ENCODE data around the gene CHMP4A. TPM values are rescaled to one million over a fixed set of nuclear protein-coding genes. Genes with fewer than 3 reads are reported as not detected.

The CHMP4A gene
- polyA plus RNA-seq, 1 donor: 92.5 TPM

GRCh38 chr14:24194873-24195185 is 18.5 kb downstream of the CHMP4A start:
- Histone ChIP-seq H3K4me1 (ENCODE audit: control insufficient read depth, insufficient read depth, low read length) (peaks cover 30% of the 10 kb centered on the region), H3K4me3 (ENCODE audit: low read length) (peak overlapping the region; percentile 96), H3K36me3 (ENCODE audit: control insufficient read depth, insufficient read depth, low read length) (peaks cover 27% of the 10 kb centered on the region), H3K9me3 (ENCODE audit: control insufficient read depth, low read depth, low read length) (peaks cover 6% of the 10 kb centered on the region), H3K27ac (ENCODE audit: low read length) (peak overlapping the region; percentile 80), H3K27me3 (ENCODE audit: control insufficient read depth, insufficient read depth, low read length) (no peaks in the 10 kb centered on the region)
- DNase-seq: no peak
- 70% methylated on average over 2 of the region's 8 CpGs for WGBS (ENCODE audit: insufficient coverage, low lambda C conversion rate)

- H3K36me3 ChIP-seq (ENCODE audit: control insufficient read depth, insufficient read depth, low read length): peaks cover 31% of the 10 kb centered on the region
- peak overlapping the region; percentile 96 for H3K4me3 ChIP-seq (ENCODE audit: low read length)
- no peaks in the 10 kb centered on the region for H3K27me3 ChIP-seq (ENCODE audit: control insufficient read depth, insufficient read depth, low read length)
- DNase-seq: no peak
- H3K27ac ChIP-seq (ENCODE audit: low read length): peak overlapping the region; percentile 80
- H3K4me1 ChIP-seq (ENCODE audit: control insufficient read depth, insufficient read depth, low read length): peaks cover 30% of the 10 kb centered on the region
- 100% methylated on average over 1 of the region's 7 CpGs for WGBS (ENCODE audit: insufficient coverage, low lambda C conversion rate)
- peaks cover 6% of the 10 kb centered on the region for H3K9me3 ChIP-seq (ENCODE audit: control insufficient read depth, low read depth, low read length)
Measured at GRCh38 chr14:24194186-24194872, 19.0 kb downstream of the CHMP4A start.

GRCh38 chr14:24192933-24193332 is 20.4 kb downstream of the CHMP4A start:
- Histone ChIP-seq H3K4me1 (ENCODE audit: control insufficient read depth, insufficient read depth, low read length) (peaks cover 20% of the 10 kb centered on the region), H3K27me3 (ENCODE audit: control insufficient read depth, insufficient read depth, low read length) (no peaks in the 10 kb centered on the region), H3K9me3 (ENCODE audit: control insufficient read depth, low read depth, low read length) (peaks cover 9% of the 10 kb centered on the region), H3K4me3 (ENCODE audit: low read length) (no peak overlapping the region), H3K36me3 (ENCODE audit: control insufficient read depth, insufficient read depth, low read length) (peaks cover 31% of the 10 kb centered on the region), H3K27ac (ENCODE audit: low read length) (no peak overlapping the region)
- DNase-seq: no peak
- WGBS (ENCODE audit: insufficient coverage, low lambda C conversion rate): no CpG with 5 or more reads among the region's 15 CpGs

GRCh38 chr14:24190416-24190815 is 22.9 kb downstream of the CHMP4A start:
- Histone ChIP-seq H3K36me3 (ENCODE audit: control insufficient read depth, insufficient read depth, low read length) (peaks cover 52% of the 10 kb centered on the region), H3K27ac (ENCODE audit: low read length) (no peak overlapping the region), H3K27me3 (ENCODE audit: control insufficient read depth, insufficient read depth, low read length) (no peaks in the 10 kb centered on the region), H3K4me1 (ENCODE audit: control insufficient read depth, insufficient read depth, low read length) (peaks cover 18% of the 10 kb centered on the region), H3K4me3 (ENCODE audit: low read length) (no peak overlapping the region), H3K9me3 (ENCODE audit: control insufficient read depth, low read depth, low read length) (peaks cover 6% of the 10 kb centered on the region)
- no peak for DNase-seq
- no CpG with 5 or more reads among the region's 10 CpGs for WGBS (ENCODE audit: insufficient coverage, low lambda C conversion rate)

- no peak overlapping the region for H3K27ac ChIP-seq (ENCODE audit: low read length)
- H3K36me3 ChIP-seq (ENCODE audit: control insufficient read depth, insufficient read depth, low read length): peaks cover 61% of the 10 kb centered on the region
- peaks cover 3% of the 10 kb centered on the region for H3K9me3 ChIP-seq (ENCODE audit: control insufficient read depth, low read depth, low read length)
- no peak for DNase-seq
- no peaks in the 10 kb centered on the region for H3K27me3 ChIP-seq (ENCODE audit: control insufficient read depth, insufficient read depth, low read length)
- no peak overlapping the region for H3K4me3 ChIP-seq (ENCODE audit: low read length)
- H3K4me1 ChIP-seq (ENCODE audit: control insufficient read depth, insufficient read depth, low read length): peaks cover 13% of the 10 kb centered on the region
- WGBS (ENCODE audit: insufficient coverage, low lambda C conversion rate): 100% methylated on average over 1 of the region's 9 CpGs
Measured at GRCh38 chr14:24189460-24189859, 23.8 kb downstream of the CHMP4A start.

GRCh38 chr14:24189059-24189375 is 24.3 kb downstream of the CHMP4A start:
- peaks cover 9% of the 10 kb centered on the region for H3K4me1 ChIP-seq (ENCODE audit: control insufficient read depth, insufficient read depth, low read length)
- peaks cover 66% of the 10 kb centered on the region for H3K36me3 ChIP-seq (ENCODE audit: control insufficient read depth, insufficient read depth, low read length)
- H3K9me3 ChIP-seq (ENCODE audit: control insufficient read depth, low read depth, low read length): peaks cover 3% of the 10 kb centered on the region
- no peak for DNase-seq
- WGBS (ENCODE audit: insufficient coverage, low lambda C conversion rate): no CpG with 5 or more reads among the region's 3 CpGs
- peak overlapping the region; percentile 83 for H3K4me3 ChIP-seq (ENCODE audit: low read length)
- no peaks in the 10 kb centered on the region for H3K27me3 ChIP-seq (ENCODE audit: control insufficient read depth, insufficient read depth, low read length)
- H3K27ac ChIP-seq (ENCODE audit: low read length): peak overlapping the region; percentile 8

GRCh38 chr14:24188251-24189058 is 24.8 kb downstream of the CHMP4A start, which contains the start of gene IPO4:
Gene IPO4, minus strand, starts transcription at chr14:24188816. Its CDS starts 29 bp downstream, at chr14:24188787.
- H3K9me3 ChIP-seq (ENCODE audit: control insufficient read depth, low read depth, low read length): peaks cover 3% of the 10 kb centered on the region
- no peaks in the 10 kb centered on the region for H3K27me3 ChIP-seq (ENCODE audit: control insufficient read depth, insufficient read depth, low read length)
- peak within 1 kb of the TSS; percentile 83 for H3K4me3 ChIP-seq (ENCODE audit: low read length)
- WGBS (ENCODE audit: insufficient coverage, low lambda C conversion rate): no CpG with 5 or more reads among the region's 65 CpGs
- peaks cover 69% of the 10 kb centered on the region for H3K36me3 ChIP-seq (ENCODE audit: control insufficient read depth, insufficient read depth, low read length)
- DNase-seq: peak; percentile 96
- peak within 1 kb of the TSS; percentile 76 for H3K27ac ChIP-seq (ENCODE audit: low read length)
- H3K4me1 ChIP-seq (ENCODE audit: control insufficient read depth, insufficient read depth, low read length): peaks cover 9% of the 10 kb centered on the region

- Histone ChIP-seq H3K27ac (ENCODE audit: low read length) (peak overlapping the region; percentile 76), H3K4me1 (ENCODE audit: control insufficient read depth, insufficient read depth, low read length) (peaks cover 9% of the 10 kb centered on the region)
Measured at GRCh38 chr14:24187539-24187915, 25.8 kb downstream of the CHMP4A start.

GRCh38 chr14:24186831-24187538 is 26.3 kb downstream of the CHMP4A start:
- no CpG with 5 or more reads among the region's 10 CpGs for WGBS (ENCODE audit: insufficient coverage, low lambda C conversion rate)
- H3K36me3 ChIP-seq (ENCODE audit: control insufficient read depth, insufficient read depth, low read length): peaks cover 72% of the 10 kb centered on the region
- H3K9me3 ChIP-seq (ENCODE audit: control insufficient read depth, low read depth, low read length): peaks cover 3% of the 10 kb centered on the region
- H3K4me3 ChIP-seq (ENCODE audit: low read length): no peak overlapping the region
- H3K4me1 ChIP-seq (ENCODE audit: control insufficient read depth, insufficient read depth, low read length): peaks cover 12% of the 10 kb centered on the region
- no peaks in the 10 kb centered on the region for H3K27me3 ChIP-seq (ENCODE audit: control insufficient read depth, insufficient read depth, low read length)
- no peak overlapping the region for H3K27ac ChIP-seq (ENCODE audit: low read length)
- DNase-seq: no peak

More at GRCh38 chr14:24187539-24187915, 25.8 kb downstream of the CHMP4A start:
- no peak for DNase-seq
- no CpG with 5 or more reads among the region's 2 CpGs for WGBS (ENCODE audit: insufficient coverage, low lambda C conversion rate)
- Histone ChIP-seq H3K27me3 (ENCODE audit: control insufficient read depth, insufficient read depth, low read length) (no peaks in the 10 kb centered on the region), H3K9me3 (ENCODE audit: control insufficient read depth, low read depth, low read length) (peaks cover 3% of the 10 kb centered on the region), H3K36me3 (ENCODE audit: control insufficient read depth, insufficient read depth, low read length) (peaks cover 72% of the 10 kb centered on the region), H3K4me3 (ENCODE audit: low read length) (peak overlapping the region; percentile 83)

- H3K9me3 ChIP-seq (ENCODE audit: control insufficient read depth, low read depth, low read length): peaks cover 3% of the 10 kb centered on the region
- H3K4me3 ChIP-seq (ENCODE audit: low read length): no peak overlapping the region
- H3K27ac ChIP-seq (ENCODE audit: low read length): no peak overlapping the region
- H3K4me1 ChIP-seq (ENCODE audit: control insufficient read depth, insufficient read depth, low read length): peaks cover 21% of the 10 kb centered on the region
- no CpG with 5 or more reads among the region's 11 CpGs for WGBS (ENCODE audit: insufficient coverage, low lambda C conversion rate)
- no peaks in the 10 kb centered on the region for H3K27me3 ChIP-seq (ENCODE audit: control insufficient read depth, insufficient read depth, low read length)
- no peak for DNase-seq
- H3K36me3 ChIP-seq (ENCODE audit: control insufficient read depth, insufficient read depth, low read length): peaks cover 78% of the 10 kb centered on the region
Measured at GRCh38 chr14:24185741-24186140, 27.5 kb downstream of the CHMP4A start.

Measured in large intestine (tissue), 3 donors.